Measurements from ENCODE around the gene KIAA1958. TPM values are rescaled to one million over a fixed set of nuclear protein-coding genes. Genes with fewer than 3 reads are reported as not detected.

Gene KIAA1958
- total and polyA plus RNA-seq, 4 donors, result 0.99 to 7.1 (median 3.3) TPM

DNA sequence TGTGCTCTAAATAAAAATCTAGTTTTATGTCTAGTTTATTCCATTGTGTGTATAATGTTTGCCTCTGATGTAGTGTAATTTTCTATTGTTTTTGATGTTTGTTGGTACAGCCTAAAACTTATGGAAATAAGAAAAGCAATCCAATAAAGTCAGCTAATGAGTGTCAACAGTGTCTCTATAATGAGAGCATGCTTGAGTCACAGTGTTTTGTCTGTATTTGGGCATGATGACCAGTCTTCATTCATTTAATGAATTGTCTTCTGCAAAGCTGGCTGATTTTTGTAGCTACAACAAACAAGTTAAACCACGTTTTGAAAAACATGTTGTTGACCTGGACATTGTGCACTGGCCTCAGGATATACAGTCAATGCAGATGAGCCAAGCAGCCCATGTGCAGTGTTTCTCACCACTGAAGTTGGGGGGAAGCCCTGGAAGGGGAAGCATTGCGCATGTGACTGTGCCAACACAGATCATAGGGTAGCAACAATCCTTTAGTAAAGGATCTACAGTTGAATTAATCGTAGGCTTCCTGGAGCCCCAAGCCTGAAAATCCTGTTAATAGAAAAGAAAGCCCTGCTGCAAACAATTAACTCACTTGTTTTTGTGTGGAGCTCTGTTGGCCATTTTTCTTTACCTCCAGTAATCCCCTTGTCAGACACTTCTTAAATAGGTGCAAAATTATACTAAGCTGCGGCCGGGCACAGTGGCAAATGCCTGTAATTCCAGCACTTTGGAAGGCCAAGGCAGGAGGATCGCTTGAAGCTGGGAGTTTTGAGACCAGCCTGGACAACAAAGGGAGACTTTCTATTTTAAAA, 143.3 kb downstream of the KIAA1958 start:
- WGBS, result 89% methylated on average over 6 of the region's 6 CpGs
- Histone ChIP-seq H3K9me3 (ENCODE audit: control insufficient read depth in 4 of 4, low read length in 3 of 4) (no peaks in the 10 kb centered on the region), H3K4me1 (ENCODE audit: control insufficient read depth in 4 of 4, insufficient read depth in 4 of 4, low read length in 3 of 4) (no peaks in the 10 kb centered on the region), H3K27ac (ENCODE audit: low read depth in 1 of 2, low read length in 2 of 2) (no peak overlapping the region), H3K27me3 (ENCODE audit: control insufficient read depth in 4 of 4, insufficient read depth in 4 of 4, low read length in 3 of 4) (no peaks in the 10 kb centered on the region), H3K4me3 (ENCODE audit: low read depth in 1 of 3, low read length in 3 of 3) (no peak overlapping the region), H3K36me3 (ENCODE audit: control insufficient read depth in 4 of 4, insufficient read depth in 3 of 4, low read depth in 1 of 4, low read length in 3 of 4) (no peaks in the 10 kb centered on the region), H3K9ac (ENCODE audit: low read depth in 1 of 2, low read length in 2 of 2) (no peak overlapping the region)
- TF ChIP-seq FOXA2 (IDR thresholded peaks at IDR 0.05) (no peak), NR2F2 (IDR thresholded peaks at IDR 0.05) (no peak), MAX (IDR thresholded peaks at IDR 0.05) (no peak), YY1 (IDR thresholded peaks at IDR 0.05) (no peak), EGR1 (IDR thresholded peaks at IDR 0.05; ENCODE audit: low read depth in 2 of 2) (no peak), HNF4G (IDR thresholded peaks at IDR 0.05) (no peak), RAD21 (IDR thresholded peaks at IDR 0.05) (no peak), SP1 (IDR thresholded peaks at IDR 0.05) (no peak), GABPA (IDR thresholded peaks at IDR 0.05 in 1 of 2, conservative IDR thresholded peaks at IDR 0.05 in 1 of 2) (no peak), TAF1 (conservative IDR thresholded peaks at IDR 0.05) (no peak), ZBTB33 (IDR thresholded peaks at IDR 0.05) (no peak), HNF4A (conservative IDR thresholded peaks at IDR 0.05) (no peak), RXRA (IDR thresholded peaks at IDR 0.05) (no peak), JUND (IDR thresholded peaks at IDR 0.05) (no peak), FOXA1 (IDR thresholded peaks at IDR 0.05) (no peak), REST (IDR thresholded peaks at IDR 0.05) (no peak)
- TF ChIP-seq, protein P1, sequence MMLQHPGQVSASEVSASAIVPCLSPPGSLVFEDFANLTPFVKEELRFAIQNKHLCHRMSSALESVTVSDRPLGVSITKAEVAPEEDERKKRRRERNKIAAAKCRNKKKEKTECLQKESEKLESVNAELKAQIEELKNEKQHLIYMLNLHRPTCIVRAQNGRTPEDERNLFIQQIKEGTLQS (IDR thresholded peaks at IDR 0.05), result no peak
- DNase-seq (ENCODE audit: low spot score), result no peak

Data from liver (tissue), 9 donors.